ENCODE results near the gene CLMN.

CLMN gene

DNA sequence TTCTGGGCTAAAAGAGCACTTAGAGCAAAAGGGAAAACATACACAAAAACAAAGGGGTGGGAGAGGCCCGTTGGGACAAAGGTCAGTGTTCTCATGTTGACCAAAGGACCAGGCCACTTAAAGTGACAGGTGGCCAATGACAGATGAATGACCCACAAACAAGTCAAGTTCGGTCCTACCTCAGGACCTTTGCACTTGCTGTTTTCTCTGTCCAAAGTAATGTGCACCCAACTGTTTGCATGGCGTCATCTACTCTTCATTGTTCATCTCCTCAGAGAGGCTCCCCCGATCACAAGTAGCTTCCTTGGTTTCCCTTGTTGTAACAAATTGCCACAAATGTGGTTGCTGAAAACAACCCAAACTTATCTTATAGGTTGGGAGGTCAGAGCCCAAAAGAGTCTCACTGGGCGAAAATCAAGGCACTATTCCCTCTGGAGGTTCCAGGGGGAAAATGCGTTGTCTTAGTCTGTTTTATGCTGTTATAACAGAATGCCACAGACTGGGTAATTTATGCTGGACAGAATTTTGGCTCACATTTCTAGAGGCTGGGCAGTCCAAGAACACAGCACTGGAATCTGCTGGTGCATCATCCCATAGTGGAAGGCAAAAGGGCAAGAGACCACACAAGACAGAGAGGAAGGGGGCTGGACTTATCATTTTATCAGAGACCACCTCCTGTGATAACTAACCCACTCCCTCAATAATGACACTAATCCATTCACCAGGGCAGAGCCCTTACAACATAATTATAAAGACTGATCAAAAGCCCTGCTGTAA is 23.9 kb downstream of the CLMN start:
- H3K4me3 ChIP-seq (ENCODE audit: low read depth, low read length), result no peak overlapping the region
- H3K36me3 ChIP-seq (ENCODE audit: control insufficient read depth, insufficient read depth, low read length), result no peaks in the 10 kb centered on the region
- H3K4me1 ChIP-seq (ENCODE audit: control insufficient read depth, insufficient read depth, low read length), result peaks cover 4% of the 10 kb centered on the region
- H3K9me3 ChIP-seq (ENCODE audit: control insufficient read depth, insufficient read depth, low read length), result no peaks in the 10 kb centered on the region
- H3K27me3 ChIP-seq (ENCODE audit: control insufficient read depth, insufficient read depth, low read length), result no peaks in the 10 kb centered on the region
- no peak overlapping the region for H3K9ac ChIP-seq (ENCODE audit: low read depth, low read length)

DNA sequence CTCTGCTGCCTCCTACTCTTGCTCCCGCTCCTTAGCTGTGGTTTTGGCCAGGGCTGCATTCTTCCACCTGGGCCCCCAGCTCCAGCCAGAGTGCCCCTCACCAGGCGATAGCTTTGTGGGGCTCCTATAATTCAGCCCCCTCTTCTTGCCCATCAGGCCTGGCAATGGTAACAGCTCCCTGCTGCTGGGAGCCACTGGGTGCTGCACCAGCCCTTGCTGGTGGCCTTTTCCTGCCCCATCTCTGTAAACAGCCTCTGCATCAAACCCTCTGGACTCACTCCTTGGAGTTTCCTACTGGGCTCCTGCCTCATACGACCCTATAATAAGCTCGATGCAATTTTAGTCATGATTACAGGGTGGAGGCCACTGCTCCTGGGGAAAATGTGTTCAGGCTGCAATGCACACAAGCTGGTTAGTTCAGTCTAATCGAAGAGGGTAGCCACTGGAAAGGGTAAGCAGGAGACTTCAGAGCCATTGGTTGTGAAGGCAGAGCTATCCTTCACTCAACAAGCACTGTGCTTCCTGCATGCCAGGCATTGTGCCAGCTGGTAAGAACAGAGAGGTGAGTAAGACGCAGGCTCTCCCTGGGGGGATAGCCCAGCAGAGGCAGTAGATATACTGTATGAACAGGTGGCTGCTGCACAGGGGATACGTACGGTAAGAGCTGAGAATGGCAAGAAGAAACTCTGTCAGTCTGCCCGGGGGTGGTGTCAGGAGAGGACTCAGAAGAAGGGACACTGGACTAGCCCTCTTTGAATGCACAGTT is 24.7 kb downstream of the CLMN start:
- Histone ChIP-seq H3K9ac (ENCODE audit: low read depth, low read length) (no peak overlapping the region), H3K9me3 (ENCODE audit: control insufficient read depth, insufficient read depth, low read length) (no peaks in the 10 kb centered on the region), H3K36me3 (ENCODE audit: control insufficient read depth, insufficient read depth, low read length) (no peaks in the 10 kb centered on the region), H3K4me1 (ENCODE audit: control insufficient read depth, insufficient read depth, low read length) (peaks cover 4% of the 10 kb centered on the region), H3K27me3 (ENCODE audit: control insufficient read depth, insufficient read depth, low read length) (no peaks in the 10 kb centered on the region), H3K4me3 (ENCODE audit: low read depth, low read length) (no peak overlapping the region)

DNA sequence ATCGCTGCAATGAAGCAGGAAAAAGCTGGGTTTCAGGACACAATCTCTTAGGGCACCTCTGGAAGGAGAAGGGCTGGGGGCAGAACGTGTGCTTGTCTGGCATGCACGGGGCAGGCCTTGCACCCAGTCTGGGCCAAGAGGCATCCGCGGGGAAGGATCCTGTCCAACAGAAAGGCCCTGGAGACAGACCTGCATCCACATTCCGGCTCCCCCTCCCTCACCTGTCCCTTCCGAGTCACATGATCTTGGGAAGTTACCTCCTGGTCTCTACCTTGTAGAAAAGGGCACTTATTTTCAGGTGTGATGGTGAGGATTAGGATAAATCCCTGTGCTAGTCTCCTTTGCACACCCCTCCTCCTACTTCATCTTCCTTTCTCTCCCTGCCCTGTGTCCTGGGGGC is 25.4 kb downstream of the CLMN start:
- Histone ChIP-seq H3K4me1 (ENCODE audit: control insufficient read depth, insufficient read depth, low read length) (peaks cover 4% of the 10 kb centered on the region), H3K9me3 (ENCODE audit: control insufficient read depth, insufficient read depth, low read length) (no peaks in the 10 kb centered on the region), H3K27me3 (ENCODE audit: control insufficient read depth, insufficient read depth, low read length) (no peaks in the 10 kb centered on the region), H3K4me3 (ENCODE audit: low read depth, low read length) (no peak overlapping the region), H3K9ac (ENCODE audit: low read depth, low read length) (no peak overlapping the region), H3K36me3 (ENCODE audit: control insufficient read depth, insufficient read depth, low read length) (no peaks in the 10 kb centered on the region)

DNA sequence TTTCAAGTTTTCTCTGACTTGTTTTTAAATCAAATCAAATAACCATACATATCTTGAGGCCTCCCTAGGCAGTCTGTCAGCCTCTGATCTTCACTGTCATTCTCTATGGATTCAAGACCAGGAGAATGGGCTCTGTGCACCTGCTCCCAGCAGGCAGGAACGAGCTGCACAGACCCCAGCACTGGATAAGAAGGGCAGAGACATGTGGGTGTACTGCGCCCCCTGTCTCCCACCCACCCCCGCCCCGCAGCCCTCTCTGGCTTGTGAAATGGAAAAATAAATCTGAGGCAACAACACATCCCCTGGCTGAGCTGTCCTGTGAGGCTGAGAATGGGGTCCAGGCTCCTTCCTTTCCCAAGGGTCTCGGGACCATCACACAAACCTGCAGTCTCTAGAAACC is 26.3 kb downstream of the CLMN start:
- no peaks in the 10 kb centered on the region for H3K36me3 ChIP-seq (ENCODE audit: control insufficient read depth, insufficient read depth, low read length)
- no peak overlapping the region for H3K9ac ChIP-seq (ENCODE audit: low read depth, low read length)
- H3K9me3 ChIP-seq (ENCODE audit: control insufficient read depth, insufficient read depth, low read length), result no peaks in the 10 kb centered on the region
- peaks cover 4% of the 10 kb centered on the region for H3K4me1 ChIP-seq (ENCODE audit: control insufficient read depth, insufficient read depth, low read length)
- no peaks in the 10 kb centered on the region for H3K27me3 ChIP-seq (ENCODE audit: control insufficient read depth, insufficient read depth, low read length)
- H3K4me3 ChIP-seq (ENCODE audit: low read depth, low read length), result no peak overlapping the region

- Histone ChIP-seq H3K4me3 (ENCODE audit: low read depth, low read length) (no peak overlapping the region), H3K4me1 (ENCODE audit: control insufficient read depth, insufficient read depth, low read length) (peaks cover 4% of the 10 kb centered on the region), H3K27me3 (ENCODE audit: control insufficient read depth, insufficient read depth, low read length) (no peaks in the 10 kb centered on the region), H3K9ac (ENCODE audit: low read depth, low read length) (no peak overlapping the region), H3K36me3 (ENCODE audit: control insufficient read depth, insufficient read depth, low read length) (no peaks in the 10 kb centered on the region), H3K9me3 (ENCODE audit: control insufficient read depth, insufficient read depth, low read length) (no peaks in the 10 kb centered on the region)
Observed at GRCh38 chr14:95292660-95293425, 26.9 kb downstream of the CLMN start.

DNA sequence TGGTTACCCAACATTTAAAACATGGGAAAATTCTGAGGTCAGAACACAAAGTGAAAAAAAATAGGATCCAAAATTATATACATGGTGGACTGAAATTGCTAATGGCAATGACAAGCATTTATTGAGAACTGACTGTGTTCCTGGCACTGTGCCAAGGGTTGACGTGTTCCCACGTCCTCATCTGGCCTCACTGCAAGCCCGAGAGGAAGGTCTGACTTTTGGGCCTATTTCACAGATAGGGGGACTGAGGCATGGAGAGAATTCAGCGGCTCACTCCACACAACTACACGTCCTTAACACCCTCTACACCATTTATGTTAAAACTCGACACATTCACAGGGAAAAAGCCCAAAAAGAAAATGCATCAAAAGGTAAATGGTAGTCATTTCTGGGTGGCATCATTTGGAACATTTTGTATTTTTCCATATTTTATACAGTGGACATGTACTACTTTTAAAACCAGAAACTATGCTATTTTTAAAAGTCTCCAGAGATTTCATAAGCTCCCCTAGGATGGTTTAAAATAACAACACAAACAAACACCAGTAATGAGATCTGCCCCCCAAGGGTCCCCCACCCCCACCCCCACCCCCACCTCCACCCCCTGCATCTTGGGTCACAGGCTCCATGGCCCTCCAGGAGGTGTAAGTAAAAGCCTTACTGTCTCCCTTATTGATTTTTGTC is 27.7 kb downstream of the CLMN start:
- no peak overlapping the region for H3K9ac ChIP-seq (ENCODE audit: low read depth, low read length)
- H3K4me3 ChIP-seq (ENCODE audit: low read depth, low read length), result no peak overlapping the region
- H3K36me3 ChIP-seq (ENCODE audit: control insufficient read depth, insufficient read depth, low read length), result no peaks in the 10 kb centered on the region
- no peaks in the 10 kb centered on the region for H3K27me3 ChIP-seq (ENCODE audit: control insufficient read depth, insufficient read depth, low read length)
- H3K4me1 ChIP-seq (ENCODE audit: control insufficient read depth, insufficient read depth, low read length), result peaks cover 4% of the 10 kb centered on the region
- no peaks in the 10 kb centered on the region for H3K9me3 ChIP-seq (ENCODE audit: control insufficient read depth, insufficient read depth, low read length)

DNA sequence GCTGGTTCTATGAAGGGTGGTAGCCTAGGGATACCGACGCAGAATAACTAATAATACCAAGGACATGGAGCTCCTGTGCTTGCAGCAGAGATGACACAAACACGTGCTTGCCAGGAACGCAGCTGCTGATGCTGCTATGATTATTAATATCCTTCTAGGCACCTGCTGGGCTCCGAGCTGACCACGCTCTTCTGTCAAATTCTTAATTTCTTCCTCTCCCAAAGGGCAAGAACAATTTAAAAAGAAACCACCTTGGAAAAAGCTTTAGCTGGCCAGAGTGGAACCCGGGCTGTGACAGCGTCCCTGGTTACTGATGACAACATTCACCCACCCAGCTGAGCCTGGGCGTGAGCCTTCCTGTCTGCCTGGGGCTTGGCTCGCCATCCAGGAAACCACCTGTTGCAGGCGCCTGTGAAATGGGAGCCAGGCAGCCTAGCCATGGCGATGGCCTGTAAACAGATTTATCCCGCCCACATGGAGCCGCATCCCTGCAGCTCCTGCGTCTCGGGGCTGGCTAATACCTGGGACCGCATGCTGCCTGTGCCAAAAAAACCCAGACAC is 28.8 kb downstream of the CLMN start:
- Histone ChIP-seq H3K4me3 (ENCODE audit: low read depth, low read length) (no peak overlapping the region), H3K9me3 (ENCODE audit: control insufficient read depth, insufficient read depth, low read length) (no peaks in the 10 kb centered on the region), H3K27me3 (ENCODE audit: control insufficient read depth, insufficient read depth, low read length) (no peaks in the 10 kb centered on the region), H3K9ac (ENCODE audit: low read depth, low read length) (no peak overlapping the region), H3K4me1 (ENCODE audit: control insufficient read depth, insufficient read depth, low read length) (peaks cover 4% of the 10 kb centered on the region), H3K36me3 (ENCODE audit: control insufficient read depth, insufficient read depth, low read length) (no peaks in the 10 kb centered on the region)

DNA sequence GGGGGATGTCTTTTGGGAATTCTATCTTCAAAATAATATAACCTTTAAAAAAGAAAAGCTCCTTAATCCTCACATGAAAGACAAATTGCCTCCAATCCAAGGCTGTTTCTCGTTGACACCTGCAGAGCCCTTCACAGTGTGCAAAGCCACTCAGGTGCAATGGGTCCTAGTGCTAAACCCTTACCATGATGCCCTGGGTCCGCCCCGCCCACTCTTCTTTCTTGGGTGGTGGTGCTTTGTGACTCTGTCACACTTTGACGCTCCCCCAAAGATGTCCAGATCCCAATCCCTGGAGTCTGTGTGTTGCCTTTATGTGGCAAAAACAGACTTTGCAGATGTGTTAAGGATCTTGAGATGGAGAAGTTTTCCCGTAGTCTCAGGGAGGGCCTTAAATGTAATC is 29.7 kb downstream of the CLMN start:
- no peaks in the 10 kb centered on the region for H3K36me3 ChIP-seq (ENCODE audit: control insufficient read depth, insufficient read depth, low read length)
- H3K4me3 ChIP-seq (ENCODE audit: low read depth, low read length), result no peak overlapping the region
- H3K4me1 ChIP-seq (ENCODE audit: control insufficient read depth, insufficient read depth, low read length), result peaks cover 4% of the 10 kb centered on the region

GRCh38 chr14:95289323-95290010 is 30.2 kb downstream of the CLMN start:
- no peak overlapping the region for H3K4me3 ChIP-seq (ENCODE audit: low read depth, low read length)
- H3K9me3 ChIP-seq (ENCODE audit: control insufficient read depth, insufficient read depth, low read length), result no peaks in the 10 kb centered on the region
- H3K36me3 ChIP-seq (ENCODE audit: control insufficient read depth, insufficient read depth, low read length), result no peaks in the 10 kb centered on the region
- H3K9ac ChIP-seq (ENCODE audit: low read depth, low read length), result no peak overlapping the region
- H3K27me3 ChIP-seq (ENCODE audit: control insufficient read depth, insufficient read depth, low read length), result no peaks in the 10 kb centered on the region
- H3K4me1 ChIP-seq (ENCODE audit: control insufficient read depth, insufficient read depth, low read length), result peaks cover 4% of the 10 kb centered on the region

More for the DNA sequence above, 29.7 kb downstream of the CLMN start:
- no peaks in the 10 kb centered on the region for H3K27me3 ChIP-seq (ENCODE audit: control insufficient read depth, insufficient read depth, low read length)
- H3K9ac ChIP-seq (ENCODE audit: low read depth, low read length), result no peak overlapping the region
- H3K9me3 ChIP-seq (ENCODE audit: control insufficient read depth, insufficient read depth, low read length), result no peaks in the 10 kb centered on the region

GRCh38 chr14:95288672-95289322 is 30.9 kb downstream of the CLMN start:
- Histone ChIP-seq H3K27me3 (ENCODE audit: control insufficient read depth, insufficient read depth, low read length) (no peaks in the 10 kb centered on the region), H3K4me1 (ENCODE audit: control insufficient read depth, insufficient read depth, low read length) (peaks cover 4% of the 10 kb centered on the region), H3K4me3 (ENCODE audit: low read depth, low read length) (no peak overlapping the region), H3K36me3 (ENCODE audit: control insufficient read depth, insufficient read depth, low read length) (no peaks in the 10 kb centered on the region), H3K9me3 (ENCODE audit: control insufficient read depth, insufficient read depth, low read length) (no peaks in the 10 kb centered on the region), H3K9ac (ENCODE audit: low read depth, low read length) (no peak overlapping the region)

Data from iPS-15b (cell line).